Measurements from ENCODE around the gene AP5Z1. TPM values are rescaled to one million over a fixed set of nuclear protein-coding genes. Genes with fewer than 3 reads are reported as not detected.
A peak's percentile ranks its signal among the peaks of the same experiment; 100 is the strongest.

The AP5Z1 gene
- total RNA-seq, 1 donor from 2014 or later, result 12.3 TPM

- no peak for DNase-seq
Observed at GRCh38 chr7:4823441-4824119, 48.2 kb downstream of the AP5Z1 start.

- no peak for DNase-seq
Observed at GRCh38 chr7:4824120-4824775, 48.8 kb downstream of the AP5Z1 start.

GRCh38 chr7:4825081-4825480, 49.7 kb downstream of the AP5Z1 start:
- no peak for DNase-seq

GRCh38 chr7:4828720-4829383, 53.4 kb downstream of the AP5Z1 start:
- no peak for DNase-seq

GRCh38 chr7:4830176-4830575, 54.8 kb downstream of the AP5Z1 start:
- peak; percentile 42 for DNase-seq

DNA sequence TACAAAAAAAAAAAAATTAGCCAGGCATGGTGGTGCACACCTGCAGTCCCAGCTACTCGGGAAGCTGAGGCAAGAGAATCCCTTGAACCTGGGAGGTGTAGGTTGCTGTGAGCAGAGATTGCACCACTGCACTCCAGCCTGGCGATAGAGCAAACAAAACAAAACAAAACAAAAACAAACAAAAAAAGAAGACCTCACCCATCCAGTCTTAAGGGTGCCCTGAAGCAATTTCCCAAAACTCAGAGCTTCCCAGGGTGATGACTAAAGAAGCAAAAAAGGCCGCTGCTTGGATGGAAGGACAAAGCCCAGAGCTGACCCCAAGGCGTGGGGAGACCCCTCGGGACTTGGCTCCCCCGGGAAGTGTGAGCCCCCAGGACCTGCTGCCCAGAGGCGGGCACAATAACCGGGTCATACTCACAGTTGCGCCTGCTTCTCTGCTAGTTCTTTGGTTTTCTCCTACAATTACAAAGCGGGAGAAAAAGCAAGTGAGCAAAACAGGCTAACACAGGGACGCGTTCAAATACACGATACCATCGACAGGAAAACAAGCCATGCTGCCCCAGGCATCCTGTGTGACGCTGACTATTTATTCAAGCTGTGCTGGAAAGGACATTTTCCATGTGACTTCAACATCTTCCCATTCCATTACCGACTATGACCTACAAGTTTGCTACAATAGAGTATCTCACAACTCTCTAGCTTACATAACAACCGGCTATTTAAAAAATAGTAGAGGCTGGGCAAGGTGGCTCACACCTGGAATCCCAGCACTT, 56.5 kb downstream of the AP5Z1 start:
- no peak for DNase-seq

- no peak for DNase-seq
Observed at GRCh38 chr7:4832711-4833110, 57.3 kb downstream of the AP5Z1 start.

DNA sequence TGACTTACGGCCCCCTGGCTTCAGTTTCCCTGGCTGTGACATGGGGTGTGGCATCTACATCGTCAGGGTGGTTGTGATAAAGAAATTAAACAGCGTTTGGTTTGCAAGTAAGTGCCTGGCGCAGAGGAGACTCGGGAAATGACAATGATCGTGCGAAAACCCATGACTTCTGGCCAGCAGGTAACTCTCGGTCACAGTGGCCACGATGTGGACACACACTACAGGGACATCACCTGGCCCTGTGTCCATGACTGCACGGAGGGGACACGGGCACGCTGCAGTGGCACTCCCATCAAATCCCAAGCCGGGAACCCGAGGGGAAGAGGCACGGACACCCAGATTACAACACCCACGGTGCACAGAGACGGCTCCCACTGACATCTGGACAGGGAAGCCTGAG, 57.8 kb downstream of the AP5Z1 start:
- no peak for DNase-seq

GRCh38 chr7:4833691-4834600, 58.5 kb downstream of the AP5Z1 start:
- DNase-seq, result no peak

DNA sequence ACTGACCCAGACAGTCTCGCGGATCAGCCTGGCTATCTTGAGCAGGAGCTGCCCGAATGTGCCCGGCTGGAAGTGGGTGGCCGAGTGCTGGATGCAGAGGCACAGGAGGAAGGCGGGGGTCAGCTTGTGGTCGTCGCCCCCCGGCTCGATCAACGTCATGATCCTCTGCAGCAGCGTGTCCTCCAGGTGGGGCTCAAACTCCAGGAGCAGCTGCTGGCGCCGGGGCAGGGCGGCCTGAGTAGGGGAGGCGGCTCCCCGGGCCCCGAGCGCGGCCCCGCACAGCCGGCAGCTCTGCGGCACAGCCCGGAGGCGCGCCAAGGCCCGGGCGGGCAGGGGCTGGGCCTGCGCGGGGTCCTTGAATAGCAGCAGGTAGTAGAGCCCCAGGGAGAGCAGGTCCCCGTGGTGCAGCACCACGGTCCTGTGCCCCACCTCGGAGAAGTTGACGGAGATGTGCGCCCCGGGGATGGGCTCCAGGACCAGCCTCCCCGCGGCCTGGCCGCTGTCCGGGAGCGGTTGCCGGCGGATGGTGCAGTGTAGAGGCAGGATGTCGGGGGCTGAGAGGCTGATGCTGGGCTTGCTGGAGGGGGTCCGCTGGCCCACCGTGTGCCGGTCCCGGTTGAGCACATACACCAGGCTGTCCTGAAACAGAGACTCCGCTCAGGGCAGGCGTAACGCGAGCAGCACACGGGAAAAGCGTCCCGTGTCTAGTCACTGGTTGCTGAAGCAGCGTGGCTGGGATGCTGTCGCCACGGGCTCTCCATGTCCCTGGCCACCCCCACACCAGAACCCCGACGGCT, 59.4 kb downstream of the AP5Z1 start:
- DNase-seq, result no peak

- DNase-seq, result no peak
Observed at GRCh38 chr7:4835398-4836205, 60.2 kb downstream of the AP5Z1 start.

DNA sequence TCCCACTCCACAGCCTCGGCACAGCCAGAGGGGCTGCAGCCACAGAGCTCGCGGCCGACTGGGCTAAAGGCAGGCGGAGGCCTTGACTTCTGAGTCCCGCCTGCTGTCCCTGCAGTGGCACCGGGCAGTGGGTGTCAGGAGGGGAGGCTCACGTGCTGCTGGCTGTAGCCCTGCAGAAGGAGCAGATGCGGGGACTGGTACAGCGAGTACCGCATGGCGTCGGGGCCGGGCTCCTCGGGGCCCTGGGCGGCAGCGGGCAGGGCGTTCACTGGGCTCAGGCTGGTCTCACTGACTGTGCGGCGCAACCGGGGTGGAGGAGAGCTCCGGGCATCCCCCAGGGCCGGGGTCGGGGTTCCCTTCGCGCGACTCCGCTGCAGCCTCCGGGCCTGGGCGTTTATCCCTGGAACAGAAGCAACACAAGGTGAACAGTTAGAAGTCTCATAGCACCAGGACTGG, 60.8 kb downstream of the AP5Z1 start:
- no peak for DNase-seq

DNA sequence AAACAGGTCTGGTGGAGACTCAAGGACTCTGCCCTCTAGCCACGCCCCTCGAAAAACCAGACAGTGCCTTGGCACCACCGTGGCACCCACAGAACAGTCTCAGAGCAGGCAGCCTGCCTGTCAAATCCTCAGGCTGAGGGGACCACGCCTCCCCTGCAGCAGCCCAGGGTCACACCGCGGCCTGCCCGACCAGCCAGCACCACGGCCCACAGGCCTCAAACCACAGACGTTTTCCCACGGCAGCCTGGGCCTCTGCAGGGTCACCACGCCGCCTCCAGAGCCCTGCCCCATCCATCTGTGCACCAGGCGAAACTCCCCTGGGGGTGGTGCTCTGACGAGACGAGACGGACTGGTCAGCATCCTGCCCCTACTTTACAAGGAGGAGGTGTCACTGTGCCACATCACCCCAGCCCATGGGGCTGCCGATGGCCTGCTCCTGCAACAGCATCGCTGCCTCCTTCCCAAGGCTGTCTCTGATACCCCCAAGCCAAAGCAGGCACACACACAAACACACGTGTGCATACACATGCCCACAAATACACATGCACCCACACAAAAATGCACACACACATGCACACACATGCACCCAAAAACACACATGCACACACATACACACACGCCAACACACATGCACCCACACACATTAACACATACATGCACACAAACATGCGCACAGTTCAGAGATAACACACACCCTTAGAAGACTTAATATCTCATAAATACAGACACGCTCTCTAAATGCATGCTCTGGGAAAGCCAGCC, 61.8 kb downstream of the AP5Z1 start:
- DNase-seq, result no peak

GRCh38 chr7:4837803-4838625, 62.6 kb downstream of the AP5Z1 start:
- DNase-seq, result no peak

- DNase-seq, result no peak
Observed at GRCh38 chr7:4838626-4839334, 63.4 kb downstream of the AP5Z1 start.

- no peak for DNase-seq
Observed at GRCh38 chr7:4840079-4840501, 64.7 kb downstream of the AP5Z1 start.
